HepG2 (cell line): Measurements from ENCODE around the gene ATP4B. TPM values are rescaled to one million over a fixed set of nuclear protein-coding genes. Genes with fewer than 3 reads are reported as not detected.

Experiments used
- polyA plus RNA-seq, 8 experiments: library from polyadenylated mRNA; depleted of rRNA in 3 of 8; stranded (reverse) in 7 of 8; unstranded in 1 of 8; fragments of >200 nt; fragmentation: Illumina TruSeq in 4 of 8; extraction: Trizol in 4 of 8; gene quantifications; 2 replicates each; pipeline versions ENCODE4 v1.2.1 to v1.2.3, GENCODE V29; 2011 to 2016; ENCODE audit warnings: low read depth in 4 of 8, missing spikeins in 1 of 8, mixed read lengths in 1 of 8; ENCODE audit not compliant: insufficient read depth in 1 of 8
- total RNA-seq, 5 experiments: library from RNA; depleted of rRNA; stranded (reverse); fragments of >200 nt; fragmentation: Illumina TruSeq; extraction: Trizol; gene quantifications; 2 replicates each; pipeline ENCODE4 v1.2.3, GENCODE V29; 2016; ENCODE audit warnings: low read depth in 1 of 5

ATP4B gene
- total and polyA plus RNA-seq, 2 of the 13 experiments (the other 11 are each of a cell fraction or from before 2014, with no cell fraction given): not detected

Other genes with a start within 250 kb of the ATP4B start
- 0.34 and 0.40 TPM in 2 replicates for gene ADPRHL1, start 204.7 kb downstream of the ATP4B start, total RNA-seq (2016; rRNA removed; fragmentation: Illumina TruSeq; extraction: Trizol)
- 0.34 and 0.65 TPM in 2 replicates for gene ADPRHL1, start 204.7 kb downstream of the ATP4B start, polyA plus RNA-seq (2011; rRNA removed)
- gene DCUN1D2, start 167.5 kb downstream of the ATP4B start, total RNA-seq (2016; rRNA removed; fragmentation: Illumina TruSeq; extraction: Trizol): 7.4 and 9.6 TPM in 2 replicates
- gene DCUN1D2, start 167.5 kb downstream of the ATP4B start, polyA plus RNA-seq (2011; rRNA removed): 9.1 and 11.9 TPM in 2 replicates
- gene TFDP1, start 73.4 kb downstream of the ATP4B start, total RNA-seq (2016; rRNA removed; fragmentation: Illumina TruSeq; extraction: Trizol): 78.3 and 84.2 TPM in 2 replicates
- gene TFDP1, start 73.4 kb downstream of the ATP4B start, polyA plus RNA-seq (2011; rRNA removed): 31.6 and 38.0 TPM in 2 replicates
- gene GRK1, start 9.0 kb upstream of the ATP4B start, total RNA-seq (2016; rRNA removed; fragmentation: Illumina TruSeq; extraction: Trizol): 0.07 TPM in 1 of 2 replicates, not detected in the other
- 0.03 and 0.12 TPM in 2 replicates for gene GRK1, start 9.0 kb upstream of the ATP4B start, polyA plus RNA-seq (2011; rRNA removed)
- gene TMEM255B, start 101.0 kb upstream of the ATP4B start, total RNA-seq (2016; rRNA removed; fragmentation: Illumina TruSeq; extraction: Trizol): 0.03 TPM in 1 of 2 replicates, not detected in the other
- 0.01 TPM in 1 of 2 replicates, not detected in the other for gene TMEM255B, start 101.0 kb upstream of the ATP4B start, polyA plus RNA-seq (2011; rRNA removed)
- 0.09 and 0.11 TPM in 2 replicates for gene GAS6, start 205.9 kb upstream of the ATP4B start, total RNA-seq (2016; rRNA removed; fragmentation: Illumina TruSeq; extraction: Trizol)
- 0.21 and 0.24 TPM in 2 replicates for gene GAS6, start 205.9 kb upstream of the ATP4B start, polyA plus RNA-seq (2011; rRNA removed)